ENCODE results near the gene ZSCAN10.

DNA sequence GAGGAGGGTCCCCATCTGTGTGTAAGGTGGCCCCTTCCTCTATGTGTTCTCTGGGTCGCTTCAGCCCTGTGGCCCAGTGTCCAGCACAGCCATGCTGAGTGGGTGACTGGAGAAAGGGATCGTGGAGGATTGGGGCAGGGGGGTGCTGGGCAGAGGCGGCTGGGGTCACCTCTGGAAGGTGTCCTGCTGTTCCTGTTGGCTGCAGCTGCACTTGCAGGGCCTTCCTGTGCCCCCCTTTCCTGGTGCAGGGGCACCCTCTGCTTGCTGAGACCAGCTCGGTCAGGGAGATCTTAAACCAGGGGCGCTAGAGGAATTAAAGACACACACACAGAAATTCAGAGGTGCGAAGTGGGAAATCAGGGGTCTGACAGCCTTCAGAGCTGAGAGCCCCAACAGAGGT, 22.5 kb downstream of the ZSCAN10 start:
- TF ChIP-seq, protein P1, sequence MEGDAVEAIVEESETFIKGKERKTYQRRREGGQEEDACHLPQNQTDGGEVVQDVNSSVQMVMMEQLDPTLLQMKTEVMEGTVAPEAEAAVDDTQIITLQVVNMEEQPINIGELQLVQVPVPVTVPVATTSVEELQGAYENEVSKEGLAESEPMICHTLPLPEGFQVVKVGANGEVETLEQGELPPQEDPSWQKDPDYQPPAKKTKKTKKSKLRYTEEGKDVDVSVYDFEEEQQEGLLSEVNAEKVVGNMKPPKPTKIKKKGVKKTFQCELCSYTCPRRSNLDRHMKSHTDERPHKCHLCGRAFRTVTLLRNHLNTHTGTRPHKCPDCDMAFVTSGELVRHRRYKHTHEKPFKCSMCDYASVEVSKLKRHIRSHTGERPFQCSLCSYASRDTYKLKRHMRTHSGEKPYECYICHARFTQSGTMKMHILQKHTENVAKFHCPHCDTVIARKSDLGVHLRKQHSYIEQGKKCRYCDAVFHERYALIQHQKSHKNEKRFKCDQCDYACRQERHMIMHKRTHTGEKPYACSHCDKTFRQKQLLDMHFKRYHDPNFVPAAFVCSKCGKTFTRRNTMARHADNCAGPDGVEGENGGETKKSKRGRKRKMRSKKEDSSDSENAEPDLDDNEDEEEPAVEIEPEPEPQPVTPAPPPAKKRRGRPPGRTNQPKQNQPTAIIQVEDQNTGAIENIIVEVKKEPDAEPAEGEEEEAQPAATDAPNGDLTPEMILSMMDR (optimal IDR thresholded peaks at IDR 0.05 in 1 of 3, IDR thresholded peaks at IDR 0.05 in 1 of 3, conservative IDR thresholded peaks at IDR 0.05 in 1 of 3; ENCODE audit: extremely low read depth in 1 of 3, insufficient read depth in 2 of 3, low read length in 3 of 3), result no peak
- no peak for TF ChIP-seq EZH2 (IDR thresholded peaks at IDR 0.05; ENCODE audit: low read length)

Data from keratinocyte (primary cell).